GM21737 (cell line): ENCODE measurements around the gene TRIM46.
"Not testable (repeated sequence)": the region's sequence is repeated elsewhere in the genome, so short reads cannot be mapped to it uniquely, and the experiment has no call there.

Experiments used
- ATAC-seq: cut with Tn5 transposase; IDR thresholded peaks from one replicate; pipeline ENCODE4 v1.9.1; 2021; ENCODE audit warnings: mild to moderate bottlenecking, moderate library complexity; ENCODE audit not compliant: unreplicated experiment

TRIM46 gene

GRCh38 chr1:155137154-155137949 lies 36.3 kb upstream of the TRIM46 start:
- ATAC-seq, result no peak

GRCh38 chr1:155139895-155140629 lies 33.6 kb upstream of the TRIM46 start, which contains the start of gene DPM3:
DPM3 (minus strand) TSS chr1:155140531; CDS start chr1:155140240, 291 bp downstream.
- peak; percentile 62 for ATAC-seq

- no peak for ATAC-seq
Measured at GRCh38 chr1:155140630-155140953, 33.1 kb upstream of the TRIM46 start.

- ATAC-seq, result no peak
Measured at GRCh38 chr1:155141749-155142148, 31.9 kb upstream of the TRIM46 start.

GRCh38 chr1:155145491-155145890 lies 28.2 kb upstream of the TRIM46 start:
- ATAC-seq, result no peak

- ATAC-seq, result not testable (repeated sequence)
Measured at GRCh38 chr1:155155996-155156643, 17.5 kb upstream of the TRIM46 start.

- no peak for ATAC-seq
Measured at GRCh38 chr1:155158991-155159390, 14.7 kb upstream of the TRIM46 start.

GRCh38 chr1:155160128-155160527 lies 13.5 kb upstream of the TRIM46 start:
- no peak for ATAC-seq

GRCh38 chr1:155162631-155163030 lies 11.0 kb upstream of the TRIM46 start:
- not testable (repeated sequence) for ATAC-seq

GRCh38 chr1:155163785-155164184 lies 9.9 kb upstream of the TRIM46 start:
- not testable (repeated sequence) for ATAC-seq

- not testable (repeated sequence) for ATAC-seq
Measured at GRCh38 chr1:155164625-155165024, 9.0 kb upstream of the TRIM46 start.

- ATAC-seq, result no peak
Measured at GRCh38 chr1:155166051-155166470, 7.6 kb upstream of the TRIM46 start.

GRCh38 chr1:155166471-155167165 lies 7.0 kb upstream of the TRIM46 start:
- no peak for ATAC-seq

GRCh38 chr1:155167166-155168104 lies 6.2 kb upstream of the TRIM46 start:
- peak; percentile 42 for ATAC-seq

- ATAC-seq, result not testable (repeated sequence)
Measured at GRCh38 chr1:155168105-155168445, 5.6 kb upstream of the TRIM46 start.

- no peak for ATAC-seq
Measured at GRCh38 chr1:155168456-155169210, 5.0 kb upstream of the TRIM46 start.

GRCh38 chr1:155169541-155169940 lies 4.1 kb upstream of the TRIM46 start:
- ATAC-seq, result no peak

- no peak for ATAC-seq
Measured at GRCh38 chr1:155170101-155170785, 3.4 kb upstream of the TRIM46 start.

GRCh38 chr1:155170806-155171205 lies 2.8 kb upstream of the TRIM46 start:
- ATAC-seq, result no peak
